HG03342 (cell line): ENCODE measurements around the gene OBSCN.

Source experiments
- ATAC-seq: cut with Tn5 transposase; IDR thresholded peaks from one replicate; pipeline ENCODE4 v1.9.1; 2021; ENCODE audit warnings: mild to moderate bottlenecking, moderate library complexity; ENCODE audit not compliant: unreplicated experiment

The OBSCN gene

DNA sequence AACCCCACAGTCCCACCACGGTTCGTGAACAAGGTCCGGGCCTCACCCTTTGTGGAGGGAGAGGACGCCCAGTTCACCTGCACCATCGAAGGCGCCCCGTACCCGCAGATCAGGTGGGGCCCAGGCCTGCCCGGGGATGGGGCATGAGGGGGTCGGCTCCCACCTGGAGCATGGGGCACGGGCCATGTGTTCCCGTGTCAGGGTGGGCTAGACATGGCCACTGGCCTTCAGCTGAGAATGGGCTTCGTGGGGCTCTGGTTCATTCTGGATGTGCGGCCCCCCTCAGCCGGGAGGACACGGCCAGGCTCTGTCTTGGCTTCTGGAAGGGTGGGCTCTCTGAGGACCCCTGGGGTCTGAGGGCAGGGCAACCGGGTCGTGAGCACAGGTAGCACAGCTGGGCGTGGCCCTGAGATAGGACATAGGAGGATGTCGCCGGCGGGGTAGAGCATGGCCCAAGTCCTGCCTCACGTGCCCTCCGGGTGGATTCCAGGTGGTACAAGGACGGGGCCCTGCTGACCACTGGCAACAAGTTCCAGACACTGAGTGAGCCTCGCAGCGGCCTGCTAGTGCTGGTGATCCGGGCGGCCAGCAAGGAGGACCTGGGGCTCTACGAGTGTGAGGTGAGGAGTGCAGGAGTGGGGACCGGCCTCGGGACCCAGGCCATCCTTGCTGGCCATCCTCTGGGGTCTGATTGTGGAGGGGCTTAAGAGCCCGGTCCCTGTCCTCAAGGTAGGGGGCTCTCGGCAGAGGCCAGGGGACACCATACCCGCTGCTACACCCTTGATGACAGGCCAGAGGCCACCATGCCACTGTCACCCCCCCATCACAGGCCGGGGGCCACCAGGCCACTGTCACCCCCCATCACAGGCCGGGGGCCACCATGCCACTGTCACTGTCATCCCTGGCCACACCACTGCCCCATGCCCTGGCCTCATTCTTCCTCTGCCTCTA lies 143.3 kb downstream of the OBSCN start:
- no peak for ATAC-seq

DNA sequence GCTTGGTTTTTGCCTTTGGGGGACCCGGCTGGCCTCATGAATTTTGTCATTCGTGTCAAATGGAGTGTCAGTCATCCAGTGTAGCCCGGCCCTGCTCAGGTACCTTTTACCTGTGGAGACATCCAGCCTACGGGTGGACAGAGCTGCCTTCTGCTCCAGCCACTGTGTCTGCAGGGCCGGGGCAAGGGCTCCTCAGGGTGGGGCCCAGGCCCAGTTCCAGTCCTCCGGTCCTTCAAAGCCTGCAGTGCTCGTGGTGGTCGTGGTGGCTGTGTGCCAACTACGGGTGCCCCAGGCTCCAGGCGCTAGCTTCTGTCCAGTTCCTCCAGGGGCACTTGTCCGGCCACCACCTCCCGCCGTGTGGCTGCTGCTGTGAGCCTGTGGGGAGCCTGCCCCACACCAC lies 144.0 kb downstream of the OBSCN start:
- ATAC-seq: no peak

GRCh38 chr1:228352677-228353481 lies 145.0 kb downstream of the OBSCN start:
- ATAC-seq: no peak

DNA sequence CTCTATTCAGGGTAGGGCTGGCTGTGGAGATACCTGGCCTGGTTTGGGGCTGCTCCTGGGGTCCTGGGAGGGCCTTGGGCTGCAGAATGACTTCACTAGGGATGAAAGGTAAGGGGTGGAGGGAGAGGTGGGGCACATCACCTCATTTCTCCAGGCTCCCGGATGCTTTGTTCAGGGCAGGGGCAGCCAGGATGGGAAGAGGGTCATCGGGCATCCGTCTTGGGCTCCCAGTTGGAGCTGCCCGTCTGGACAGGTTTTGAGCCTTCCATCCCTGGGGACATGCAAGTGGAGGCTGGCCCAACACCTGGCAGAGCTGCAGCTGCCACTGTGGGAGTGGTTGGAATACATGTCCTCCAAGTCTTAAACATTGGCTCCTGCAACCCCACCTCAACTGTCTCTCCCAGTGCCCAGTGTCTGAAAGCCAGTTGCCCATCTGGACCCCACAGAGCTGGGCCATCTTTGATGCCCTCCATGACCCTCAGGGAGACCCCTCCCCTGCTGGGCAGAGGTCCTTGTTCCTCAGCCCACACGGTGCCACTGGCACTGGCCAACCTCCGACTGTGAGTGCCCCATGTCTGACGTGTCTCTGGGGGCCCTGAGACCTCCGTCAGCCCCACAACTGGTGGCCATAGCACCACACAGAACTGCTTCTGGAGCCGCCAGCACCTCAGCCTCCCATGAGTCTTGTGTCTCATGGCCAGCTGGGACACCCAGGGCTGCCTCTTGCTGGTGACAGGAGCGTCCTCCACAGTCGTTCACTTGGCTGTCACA lies 145.9 kb downstream of the OBSCN start:
- no peak for ATAC-seq

GRCh38 chr1:228354390-228355320 lies 146.8 kb downstream of the OBSCN start:
- ATAC-seq: no peak

DNA sequence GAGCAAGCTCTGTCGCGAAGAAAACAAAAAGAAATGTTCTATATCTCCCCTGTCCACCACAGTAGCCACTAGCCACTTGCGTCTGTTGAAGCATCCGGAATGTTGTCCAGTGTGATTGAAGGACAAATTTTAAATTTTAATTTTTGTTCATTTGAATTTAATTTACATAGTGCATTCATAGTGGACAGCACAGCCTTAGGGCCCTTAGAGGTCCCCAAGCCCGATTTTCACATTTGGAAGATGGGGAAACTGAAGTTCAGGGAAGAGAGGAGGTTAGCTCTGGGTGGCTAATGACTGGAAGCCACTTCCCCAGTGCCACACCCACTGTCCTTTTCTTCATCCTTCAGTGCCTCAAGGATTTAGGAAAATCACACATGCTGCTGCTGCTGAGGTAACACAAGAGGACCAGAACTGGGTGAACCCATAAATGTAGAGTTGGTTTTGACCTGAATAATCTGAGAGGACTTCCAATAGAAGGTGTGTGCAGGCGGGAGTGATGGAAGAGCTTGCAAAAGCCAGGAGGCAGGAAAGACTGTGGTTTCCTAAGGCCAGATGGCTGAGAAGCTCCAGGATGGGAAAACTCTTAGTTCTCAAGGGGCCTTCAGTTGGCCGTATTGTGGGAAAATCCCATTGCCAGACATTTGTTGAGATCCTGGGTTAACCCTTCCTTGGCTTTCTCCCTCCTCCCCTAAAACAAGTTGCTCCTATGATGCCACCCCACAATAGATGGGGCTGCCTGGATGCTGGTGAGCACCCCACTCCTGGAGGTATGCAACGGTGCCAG lies 149.2 kb downstream of the OBSCN start:
- no peak for ATAC-seq

- ATAC-seq: no peak
These were observed 150.4 kb downstream of the OBSCN start for GRCh38 chr1:228358039-228358763.

GRCh38 chr1:228358764-228359612 lies 151.1 kb downstream of the OBSCN start:
- no peak for ATAC-seq

DNA sequence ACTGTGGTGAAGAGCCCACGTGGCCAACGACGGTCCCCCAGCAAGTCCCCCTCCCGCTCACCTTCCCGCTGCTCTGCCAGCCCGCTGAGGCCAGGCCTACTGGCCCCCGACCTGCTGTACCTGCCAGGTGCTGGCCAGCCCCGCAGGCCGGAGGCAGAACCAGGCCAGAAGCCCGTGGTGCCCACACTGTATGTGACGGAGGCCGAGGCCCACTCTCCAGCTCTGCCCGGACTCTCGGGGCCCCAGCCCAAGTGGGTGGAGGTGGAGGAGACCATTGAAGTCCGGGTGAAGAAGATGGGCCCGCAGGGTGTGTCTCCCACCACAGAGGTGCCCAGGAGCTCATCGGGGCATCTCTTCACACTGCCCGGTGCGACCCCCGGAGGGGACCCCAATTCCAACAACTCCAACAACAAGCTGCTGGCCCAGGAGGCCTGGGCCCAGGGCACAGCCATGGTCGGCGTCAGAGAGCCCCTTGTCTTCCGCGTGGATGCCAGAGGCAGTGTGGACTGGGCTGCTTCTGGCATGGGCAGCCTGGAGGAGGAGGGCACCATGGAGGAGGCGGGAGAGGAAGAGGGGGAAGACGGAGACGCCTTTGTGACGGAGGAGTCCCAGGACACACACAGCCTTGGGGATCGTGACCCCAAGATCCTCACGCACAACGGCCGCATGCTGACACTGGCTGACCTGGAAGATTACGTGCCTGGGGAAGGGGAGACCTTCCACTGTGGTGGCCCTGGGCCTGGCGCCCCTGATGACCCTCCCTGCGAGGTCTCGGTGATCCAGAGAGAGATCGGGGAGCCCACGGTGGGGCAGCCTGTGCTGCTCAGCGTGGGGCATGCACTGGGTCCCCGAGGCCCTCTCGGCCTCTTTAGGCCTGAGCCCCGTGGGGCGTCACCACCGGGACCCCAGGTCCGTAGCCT lies 152.0 kb downstream of the OBSCN start:
- no peak for ATAC-seq

GRCh38 chr1:228360533-228361313 lies 152.9 kb downstream of the OBSCN start:
- no peak for ATAC-seq

DNA sequence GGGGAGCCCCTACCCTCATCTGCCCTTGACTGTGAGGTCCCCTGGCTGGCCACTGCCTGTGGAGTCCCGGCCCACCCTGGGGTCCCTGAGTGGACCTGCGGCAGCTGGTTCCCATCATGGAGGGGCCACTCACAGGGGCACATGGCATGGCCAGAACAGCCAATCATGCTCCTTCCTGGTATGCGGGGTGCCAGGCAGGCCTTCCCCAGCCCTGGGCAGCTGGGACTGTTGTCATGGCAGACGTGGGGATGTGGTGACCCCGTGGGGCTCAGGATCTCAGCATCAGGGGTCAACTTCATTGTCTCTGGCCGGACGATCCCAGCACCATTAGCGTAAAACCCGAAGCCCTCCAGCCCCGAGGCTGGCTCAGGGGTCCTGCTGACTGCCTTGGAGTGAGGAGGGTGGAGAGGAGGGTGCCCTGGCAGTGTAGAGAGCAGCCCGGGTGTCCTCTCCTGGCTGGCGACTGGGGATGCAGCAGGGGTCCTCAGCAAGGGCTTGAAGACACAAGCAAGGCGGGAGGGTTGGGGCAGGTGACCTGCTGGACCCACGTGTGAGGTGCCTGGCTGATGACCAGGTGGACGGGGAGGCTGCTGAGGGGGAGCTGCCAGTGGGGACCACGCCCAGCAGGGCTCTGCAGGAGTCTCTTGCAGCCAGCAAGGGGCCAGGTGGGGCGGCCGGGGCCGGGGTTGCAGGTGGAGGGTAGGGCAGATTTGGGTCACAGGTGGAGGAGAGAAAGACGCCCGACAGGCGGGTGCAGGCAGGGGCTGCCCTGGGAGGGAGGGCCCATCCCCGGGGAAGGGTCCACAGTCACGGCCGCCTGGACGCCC lies 153.7 kb downstream of the OBSCN start:
- ATAC-seq: no peak

GRCh38 chr1:228362141-228362883 lies 154.5 kb downstream of the OBSCN start:
- no peak for ATAC-seq

DNA sequence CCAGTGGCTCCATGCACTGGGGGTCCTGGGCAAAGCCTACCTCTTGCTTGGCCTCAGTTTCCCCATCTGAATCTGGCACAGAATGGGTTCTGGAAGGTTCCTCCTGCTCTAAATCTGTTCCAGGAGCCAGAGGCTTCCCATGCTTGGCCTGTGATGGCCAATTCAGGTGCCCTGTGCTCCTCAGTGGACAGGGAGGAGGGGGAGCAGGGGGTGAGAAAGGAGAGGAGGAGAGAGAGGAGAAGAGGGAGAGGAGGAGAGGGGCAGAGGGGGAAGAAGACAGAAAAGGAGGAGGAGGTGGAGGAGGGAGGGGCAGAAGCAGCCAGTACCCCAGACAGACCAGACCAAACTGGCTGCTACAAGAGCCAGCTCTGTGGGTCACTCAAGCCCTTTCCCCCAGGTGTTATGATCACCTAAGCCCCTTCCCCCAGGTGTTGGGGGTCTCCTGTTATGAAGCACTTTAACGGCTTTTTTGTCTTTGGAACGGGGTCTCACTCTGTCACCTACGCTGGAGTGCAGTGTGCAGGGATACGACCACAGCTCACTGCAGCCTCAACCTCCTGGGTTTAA lies 155.1 kb downstream of the OBSCN start:
- ATAC-seq: no peak

DNA sequence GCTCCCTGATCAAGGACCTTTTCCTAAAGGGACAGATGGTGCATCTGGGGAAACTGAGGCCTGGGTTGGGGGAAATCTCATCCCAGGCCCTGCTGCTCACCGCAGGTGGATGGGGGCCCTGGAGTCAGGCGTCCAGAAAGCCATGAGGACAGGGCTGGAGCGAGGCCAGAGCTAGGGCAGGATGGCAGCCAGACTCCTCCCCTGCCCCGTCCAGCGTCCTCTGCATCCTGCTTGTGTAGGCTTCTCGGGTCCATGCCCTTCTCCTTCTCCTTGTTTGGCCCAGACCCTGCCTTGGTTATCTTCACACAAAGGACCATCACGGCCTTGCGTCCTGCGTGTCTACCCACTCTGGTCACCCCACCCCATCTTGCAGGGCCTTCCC lies 155.8 kb downstream of the OBSCN start:
- no peak for ATAC-seq
